HG02943 (cell line): ENCODE results near the gene OLFML1.
A peak's percentile ranks its signal among the peaks of the same experiment; 100 is the strongest.
"Not testable (repeated sequence)": the region's sequence is repeated elsewhere in the genome, so short reads cannot be mapped to it uniquely, and the experiment has no call there.

Experiments
- ATAC-seq: cut with Tn5 transposase; IDR thresholded peaks from one replicate; pipeline ENCODE4 v1.9.1; 2021; ENCODE audit warnings: mild to moderate bottlenecking, low read depth, moderate library complexity; ENCODE audit not compliant: unreplicated experiment

OLFML1 gene

GRCh38 chr11:7509966-7510365 is 24.7 kb downstream of the OLFML1 start:
- no peak for ATAC-seq

DNA sequence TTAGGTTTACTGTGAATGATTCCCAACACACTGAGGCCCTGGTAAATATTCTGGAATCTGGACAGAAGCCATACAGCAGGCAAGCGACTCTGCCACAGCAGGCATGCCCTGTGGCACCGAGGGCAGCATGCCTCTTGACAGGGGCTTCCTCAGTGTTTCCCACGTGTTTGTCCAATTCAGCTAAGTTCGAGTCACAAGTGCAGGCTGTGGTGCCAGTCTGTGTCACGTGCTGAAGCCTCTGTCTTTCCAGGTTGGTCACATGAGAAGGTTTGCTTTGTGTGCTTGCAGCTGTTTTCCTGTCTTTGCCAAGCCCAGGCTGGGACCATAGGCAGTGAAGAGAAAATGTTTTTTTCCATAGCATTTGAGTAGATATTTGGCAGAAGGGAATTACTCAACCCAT is 26.1 kb downstream of the OLFML1 start:
- no peak for ATAC-seq

GRCh38 chr11:7512525-7513233 is 27.4 kb downstream of the OLFML1 start:
- peak; percentile 66 for ATAC-seq

GRCh38 chr11:7513234-7514098 is 28.2 kb downstream of the OLFML1 start, which contains the start of gene PPFIBP2:
Gene PPFIBP2 (plus strand): TSS chr11:7513999. CDS start chr11:7549476, 35,477 bp downstream.
- ATAC-seq = peak; percentile 58

GRCh38 chr11:7514099-7514591 is 28.8 kb downstream of the OLFML1 start:
- peak; percentile 5 for ATAC-seq

DNA sequence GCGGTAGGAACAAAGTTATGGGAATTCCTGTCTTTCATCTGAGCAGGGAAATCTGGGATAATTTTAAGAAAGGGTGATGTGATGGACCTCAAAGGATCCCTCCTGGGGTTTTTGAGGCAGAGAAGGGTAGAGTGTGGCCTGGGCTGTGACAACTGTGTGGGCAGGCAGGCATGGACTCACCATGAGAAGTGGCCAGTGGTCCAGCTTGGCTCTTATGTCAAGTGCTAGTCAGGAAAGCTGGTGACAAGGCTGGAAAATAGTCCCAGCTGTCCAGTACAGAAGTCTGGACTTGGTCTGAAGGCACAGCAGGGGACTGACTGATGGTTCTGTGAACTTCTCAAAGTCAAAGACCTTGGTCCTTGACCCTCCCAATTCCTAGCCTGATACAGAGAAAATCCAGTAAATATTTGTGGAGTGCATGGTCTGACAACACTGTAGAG is 30.2 kb downstream of the OLFML1 start:
- no peak for ATAC-seq

DNA sequence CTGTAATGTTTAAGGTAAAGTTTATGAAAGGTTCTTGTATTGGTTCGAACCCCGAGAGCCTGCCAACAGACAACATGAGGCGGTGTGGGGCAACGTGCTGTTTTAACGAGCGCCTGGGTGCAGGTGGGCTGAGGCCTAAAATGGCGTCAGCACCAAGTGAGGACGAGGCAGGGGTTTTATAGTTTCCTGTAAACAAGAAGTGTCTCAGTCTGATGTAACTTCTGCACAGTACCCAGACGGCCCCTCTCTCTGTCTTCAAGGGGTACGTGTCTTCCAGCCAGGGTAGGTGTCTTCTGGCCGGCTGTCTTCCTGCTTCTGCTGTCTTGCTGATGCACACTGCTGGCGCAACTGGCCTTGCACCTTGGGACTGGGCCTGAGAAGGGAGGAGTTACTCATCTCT is 31.2 kb downstream of the OLFML1 start:
- no peak for ATAC-seq

DNA sequence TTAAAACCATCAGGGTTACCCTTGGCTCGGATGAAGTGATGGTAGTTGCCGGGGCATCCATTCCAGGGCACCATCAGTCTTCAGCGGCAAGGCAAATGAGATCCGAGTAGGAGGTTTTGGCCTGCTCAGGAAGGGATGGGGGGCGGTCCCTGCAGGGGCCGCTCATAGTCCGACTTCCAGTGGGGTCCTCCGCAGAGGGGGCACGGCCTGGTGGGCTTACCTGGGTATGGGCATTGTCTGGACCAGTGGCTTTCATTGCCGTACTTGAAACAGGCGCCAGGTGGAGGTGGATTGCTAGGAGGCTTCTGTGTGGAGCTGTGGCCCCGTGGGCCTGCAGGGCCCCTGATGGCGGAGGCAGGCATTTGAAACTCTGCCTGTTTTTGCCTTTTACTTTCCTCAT is 32.4 kb downstream of the OLFML1 start:
- not testable (repeated sequence) for ATAC-seq

DNA sequence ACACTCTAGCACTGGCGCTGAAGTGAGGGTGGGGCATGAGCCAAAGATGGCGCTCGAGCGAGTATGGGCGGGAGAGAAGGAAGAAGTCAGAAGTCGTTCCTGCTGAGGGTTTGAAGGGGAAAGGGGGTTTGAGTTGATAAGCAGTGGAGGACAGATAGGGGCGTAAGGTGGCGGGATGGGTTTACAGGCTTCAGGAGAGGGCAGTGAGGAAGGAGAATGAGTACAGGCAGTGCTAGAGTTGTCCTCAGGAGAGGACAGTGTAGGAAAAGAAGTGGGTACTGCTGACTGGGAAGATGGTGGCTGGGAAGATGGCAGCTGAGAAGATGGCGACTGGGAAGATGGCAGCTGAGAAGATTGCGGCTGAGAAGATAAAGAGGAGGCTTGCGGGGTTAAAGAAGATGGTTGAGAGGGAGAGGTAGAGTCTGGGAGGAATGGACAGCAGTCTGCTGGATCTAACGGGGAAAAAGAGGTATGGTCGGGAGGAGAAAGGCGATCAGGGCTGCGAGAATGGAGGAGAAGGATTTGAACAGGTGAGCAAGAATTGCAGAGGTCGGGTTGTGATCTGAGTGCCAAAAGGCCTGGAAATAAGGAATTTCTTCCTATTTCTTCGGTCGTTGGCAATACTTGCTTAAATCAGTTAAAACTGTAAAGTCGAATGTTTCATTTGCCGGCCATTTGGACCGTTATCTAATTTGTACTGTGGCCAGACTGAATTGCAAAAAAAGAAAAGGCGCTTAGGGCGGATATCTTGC is 33.7 kb downstream of the OLFML1 start:
- ATAC-seq = no peak

DNA sequence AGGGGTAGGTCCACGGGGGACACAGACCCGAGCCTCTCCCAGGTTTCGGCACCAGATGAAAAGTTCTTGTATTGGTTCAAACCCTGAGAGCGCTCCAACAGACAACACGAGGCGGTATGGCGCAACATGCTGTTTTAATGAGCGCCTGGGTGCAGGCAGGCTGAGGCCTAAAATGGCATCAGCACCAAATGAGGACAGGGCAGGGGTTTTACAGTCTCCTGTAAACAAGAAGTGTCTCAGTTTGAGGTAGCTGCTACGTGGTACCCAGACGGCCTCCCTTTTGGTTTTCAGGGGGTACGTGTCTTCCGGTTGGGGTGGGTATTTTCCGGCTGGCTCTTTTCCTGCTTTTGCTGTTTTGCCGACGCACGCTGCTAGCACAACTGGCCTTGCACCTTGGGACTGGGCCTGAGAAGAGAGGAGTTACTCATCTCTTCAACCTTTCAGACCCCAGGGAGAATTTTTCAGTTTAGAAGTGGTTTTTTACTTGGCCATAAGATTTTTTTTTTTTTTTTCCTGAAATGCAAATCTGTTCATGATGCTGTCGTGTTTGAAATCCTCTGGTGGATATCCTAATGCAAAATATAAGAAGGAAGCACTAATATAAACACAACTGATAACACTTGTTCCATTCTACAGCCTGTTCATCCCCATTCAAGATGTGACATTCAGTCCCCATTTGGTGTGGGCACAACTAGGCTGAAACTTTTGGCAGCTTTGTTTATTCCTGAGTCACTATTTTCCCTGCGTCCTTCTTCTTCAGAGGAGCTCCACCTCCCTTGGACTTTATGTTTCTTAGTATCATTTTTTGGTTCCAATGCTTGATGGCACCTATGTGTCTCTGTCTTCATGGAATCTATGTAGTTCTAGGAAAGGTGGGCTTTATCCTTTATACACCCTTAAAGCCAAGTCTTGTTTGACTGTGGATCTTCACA is 35.0 kb downstream of the OLFML1 start:
- no peak for ATAC-seq

DNA sequence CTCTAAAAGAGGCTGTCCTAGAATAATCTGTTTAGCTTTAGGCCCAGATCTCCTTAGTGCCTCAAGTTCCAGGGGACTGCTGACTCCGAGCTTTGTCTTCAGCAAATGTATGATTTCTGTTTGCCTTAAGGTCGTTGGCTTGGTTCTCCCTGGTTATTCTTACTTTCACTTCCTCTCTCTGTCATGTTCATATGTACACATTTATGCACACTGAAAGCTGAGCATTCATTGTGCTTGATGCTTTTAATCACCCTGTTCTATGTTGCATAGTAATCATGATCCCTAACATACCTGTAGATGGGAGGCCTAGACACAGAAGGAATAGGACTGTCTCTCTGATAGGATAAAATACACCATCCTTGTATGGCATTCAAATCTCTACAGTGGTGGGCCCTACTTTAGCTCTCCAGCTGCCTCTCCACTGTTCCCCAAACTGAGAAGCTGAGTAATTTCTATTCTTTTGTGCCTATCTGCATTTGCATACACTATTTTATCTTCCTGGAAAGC is 35.7 kb downstream of the OLFML1 start:
- ATAC-seq = peak; percentile 69

GRCh38 chr11:7522121-7522520 is 36.8 kb downstream of the OLFML1 start:
- ATAC-seq = no peak

- no peak for ATAC-seq
Measured at GRCh38 chr11:7522546-7522945, 37.2 kb downstream of the OLFML1 start.

DNA sequence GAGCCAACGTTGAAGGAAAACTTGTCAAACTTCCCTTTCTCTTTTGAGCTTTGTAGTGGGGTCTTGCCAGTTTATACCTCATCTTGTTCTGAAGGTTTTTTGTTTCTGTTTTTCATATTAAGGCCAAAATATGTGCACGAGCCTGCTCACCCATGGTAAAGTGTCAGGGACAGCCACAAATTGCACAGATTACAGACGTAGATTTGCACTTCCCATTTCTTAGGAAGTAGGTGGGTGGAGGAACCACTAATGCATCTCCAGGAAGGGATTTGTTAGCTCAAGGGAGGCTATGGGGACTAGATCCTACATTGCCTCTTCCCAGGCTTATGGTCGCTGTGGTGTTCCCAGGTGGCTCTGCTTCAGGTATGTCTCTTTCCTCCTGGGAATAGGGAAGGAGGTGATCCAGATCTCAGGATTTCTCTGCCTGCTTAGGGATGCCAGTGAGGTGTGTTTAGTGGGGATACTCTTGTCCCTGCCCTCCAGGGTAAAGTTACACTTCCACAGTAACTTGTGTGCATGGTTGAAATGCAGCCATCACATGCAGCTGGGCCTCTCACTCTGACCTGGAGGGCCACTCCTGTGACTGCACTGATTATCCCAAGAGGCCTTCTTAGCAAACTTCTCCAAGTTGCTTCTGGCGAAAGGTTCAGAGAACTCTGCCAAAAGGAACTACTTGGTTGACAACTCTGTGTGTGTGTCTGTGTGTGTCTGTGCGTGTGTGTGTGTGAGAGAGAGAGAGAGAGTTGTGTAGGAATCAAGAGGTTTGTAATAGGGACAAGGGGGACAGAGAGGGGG is 38.3 kb downstream of the OLFML1 start:
- no peak for ATAC-seq

DNA sequence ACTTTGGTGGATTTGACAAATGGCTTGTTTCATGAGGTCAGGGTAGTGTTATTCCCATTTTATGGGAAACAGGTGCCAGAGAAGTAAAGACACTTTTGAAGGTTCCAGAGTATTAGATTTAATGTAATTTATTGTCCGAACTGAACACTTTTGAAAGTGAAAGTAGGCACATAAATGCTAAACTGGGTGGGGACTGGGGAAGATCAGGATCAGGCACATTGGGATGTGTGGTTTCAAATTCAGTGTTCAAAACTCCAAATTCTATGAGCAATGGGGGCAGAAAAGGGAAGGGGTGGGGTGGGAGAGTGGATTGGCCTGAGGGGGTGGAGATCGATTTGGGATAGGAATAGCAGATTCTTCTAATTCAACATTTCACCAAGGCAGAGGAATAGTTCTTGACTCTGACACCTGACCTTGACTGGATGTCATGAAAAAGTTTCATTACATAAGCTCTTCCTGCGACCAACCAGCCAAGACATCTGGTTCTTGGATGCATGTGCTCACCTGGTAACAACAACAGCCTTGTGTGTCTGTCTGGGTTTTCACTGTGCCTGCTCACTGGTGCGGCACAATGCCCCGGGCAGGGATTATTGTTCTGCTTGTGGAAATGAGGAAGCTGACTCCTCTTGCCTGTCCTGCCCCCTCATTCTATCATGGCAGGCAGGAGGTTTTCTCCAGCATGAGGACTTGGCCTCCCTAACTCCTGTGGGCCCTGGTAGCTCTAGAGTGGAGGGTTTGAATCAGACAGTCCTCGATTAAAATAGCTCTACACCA is 39.3 kb downstream of the OLFML1 start:
- no peak for ATAC-seq

DNA sequence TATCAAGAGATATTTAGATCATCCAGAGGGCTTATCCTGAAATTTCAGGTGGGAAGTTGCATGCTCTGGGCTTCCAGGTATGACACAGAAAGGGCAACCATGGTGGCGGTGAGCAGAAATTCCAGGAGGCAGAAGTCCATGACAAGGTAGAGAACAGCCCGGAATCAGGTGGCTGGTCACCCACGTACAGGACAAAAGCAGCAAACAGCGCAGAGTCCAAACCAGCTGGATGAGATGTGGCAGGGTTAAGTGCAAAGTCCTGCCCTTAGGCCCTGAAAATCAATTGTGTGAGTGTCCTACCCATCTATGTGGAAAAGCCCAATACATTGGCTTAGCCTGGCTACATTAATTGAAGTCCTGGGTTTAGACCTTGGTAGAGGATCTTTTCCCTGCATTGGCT is 40.1 kb downstream of the OLFML1 start:
- ATAC-seq = no peak

DNA sequence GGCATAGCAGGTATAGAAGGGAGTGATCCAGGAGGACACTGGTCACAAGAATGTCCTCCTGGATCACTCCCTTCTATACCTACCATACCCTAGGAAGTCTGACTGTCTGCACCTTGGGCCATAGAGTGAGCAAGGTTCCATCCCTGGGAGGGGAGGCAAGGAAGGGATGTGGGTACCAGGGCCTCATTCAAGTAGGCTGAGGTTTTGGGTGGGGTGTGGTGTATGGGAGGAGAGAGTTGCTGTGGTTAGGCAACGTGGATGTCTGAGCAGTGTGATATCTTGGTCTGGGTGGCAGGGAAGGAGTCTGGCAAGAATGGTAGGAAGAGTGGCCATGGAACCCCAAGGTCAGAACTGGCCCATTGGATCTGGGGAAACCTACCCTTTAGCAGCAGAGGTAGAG is 41.7 kb downstream of the OLFML1 start:
- ATAC-seq = no peak

DNA sequence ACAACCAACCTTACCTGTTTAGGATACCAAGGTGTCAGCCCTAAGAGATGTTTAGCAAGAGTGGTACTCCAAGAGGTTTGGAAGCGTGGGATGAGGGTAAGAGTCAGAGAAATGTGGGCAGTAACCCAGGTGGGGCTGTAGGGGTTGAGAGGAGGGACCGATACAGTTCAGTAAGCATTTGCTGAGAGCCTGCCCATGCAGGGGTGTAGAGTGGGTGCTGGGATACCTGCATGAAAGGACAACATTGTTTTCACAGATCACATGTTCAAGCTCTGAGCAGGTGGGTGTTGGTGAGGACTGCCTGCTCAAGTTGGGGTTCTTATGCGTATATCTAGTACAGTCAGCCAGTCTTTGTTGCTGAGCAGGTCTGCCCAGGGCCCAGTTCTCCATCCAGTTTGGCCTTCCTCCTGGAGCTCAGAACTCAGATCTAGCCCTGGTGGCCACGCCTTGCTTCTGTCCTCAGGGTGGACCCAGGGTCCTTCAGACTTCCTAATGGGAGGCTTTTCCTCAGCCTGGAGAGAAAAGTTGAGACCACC is 43.3 kb downstream of the OLFML1 start:
- no peak for ATAC-seq
